OCI-LY3 (cell line): ENCODE measurements around the gene DUSP2.

Source experiments
- CTCF ChIP-seq: fragments of 200-600, 300-600 bp; sonication (generic); IDR thresholded peaks from 2 replicates; pipeline ENCODE4 v1.5.1; 2014; ENCODE audit warnings: antibody characterized with exemption, low read length, low read depth
- EZH2phosphoT487 ChIP-seq: fragments of 200-600 bp; shearing (Covaris generic); IDR thresholded peaks from 2 replicates; pipeline ENCODE4 v1.6.1; 2018; ENCODE audit warnings: antibody characterized with exemption, mixed run types, low read depth

GRCh38 chr2:96152304-96153161, 7.3 kb upstream of the DUSP2 start:
- TF ChIP-seq CTCF (no peak), EZH2phosphoT487 (no peak)
